NCI-H510A (cell line): Measurements from ENCODE around the gene JUND.
"Not testable (repeated sequence)": the region's sequence is repeated elsewhere in the genome, so short reads cannot be mapped to it uniquely, and the experiment has no call there.

Experiments used
- DNase-seq: peaks from one replicate; lab custom pipeline; 2025; lab: John Stamatoyannopoulos, UW

Gene JUND

GRCh38 chr19:18281082-18282020 is at the start of gene JUND:
Gene JUND, minus strand, starts transcription at chr19:18281622. Its CDS starts 138 bp downstream, at chr19:18281484.
- peak; percentile 96 for DNase-seq

GRCh38 chr19:18330868-18331267 is 49.4 kb upstream of the JUND start:
- DNase-seq, result no peak

GRCh38 chr19:18329035-18329376 is 47.6 kb upstream of the JUND start:
- no peak for DNase-seq

- peak; percentile 91 for DNase-seq
Observed at GRCh38 chr19:18328340-18329034, 47.1 kb upstream of the JUND start.

GRCh38 chr19:18326772-18327171 is 45.4 kb upstream of the JUND start:
- DNase-seq, result no peak

GRCh38 chr19:18324373-18324731 is 42.9 kb upstream of the JUND start:
- DNase-seq, result not testable (repeated sequence)

GRCh38 chr19:18322759-18323460 is 41.5 kb upstream of the JUND start, which contains the start of gene LSM4:
Gene LSM4, minus strand, starts transcription at chr19:18323076. Its CDS starts 56 bp downstream, at chr19:18323020.
- DNase-seq, result peak; percentile 99

- DNase-seq, result peak; percentile 29
Observed at GRCh38 chr19:18322318-18322758, 40.9 kb upstream of the JUND start.

GRCh38 chr19:18321734-18322102 is 40.3 kb upstream of the JUND start:
- DNase-seq, result no peak

- no peak for DNase-seq
Observed at GRCh38 chr19:18320865-18321733, 39.7 kb upstream of the JUND start.

GRCh38 chr19:18319591-18320135 is 38.2 kb upstream of the JUND start:
- no peak for DNase-seq

GRCh38 chr19:18317961-18318800 is 36.8 kb upstream of the JUND start:
- DNase-seq, result no peak

GRCh38 chr19:18313398-18313797 is 32.0 kb upstream of the JUND start:
- no peak for DNase-seq

GRCh38 chr19:18312092-18312534 is 30.7 kb upstream of the JUND start:
- DNase-seq, result no peak

- DNase-seq, result no peak
Observed at GRCh38 chr19:18311502-18312091, 30.2 kb upstream of the JUND start.

GRCh38 chr19:18310966-18311365 is 29.5 kb upstream of the JUND start:
- no peak for DNase-seq

- DNase-seq, result no peak
Observed at GRCh38 chr19:18310118-18310909, 28.9 kb upstream of the JUND start.

- DNase-seq, result no peak
Observed at GRCh38 chr19:18309525-18310064, 28.2 kb upstream of the JUND start.

- no peak for DNase-seq
Observed at GRCh38 chr19:18308948-18309325, 27.5 kb upstream of the JUND start.
